HG03097 (cell line): Measurements from ENCODE around the gene SERPINH1.
"Not testable (repeated sequence)": the region's sequence is repeated elsewhere in the genome, so short reads cannot be mapped to it uniquely, and the experiment has no call there.

Source experiments
- ATAC-seq: cut with Tn5 transposase; IDR thresholded peaks from one replicate; pipeline ENCODE4 v1.9.1; 2021; ENCODE audit not compliant: unreplicated experiment, low FRiP score

Gene SERPINH1

DNA sequence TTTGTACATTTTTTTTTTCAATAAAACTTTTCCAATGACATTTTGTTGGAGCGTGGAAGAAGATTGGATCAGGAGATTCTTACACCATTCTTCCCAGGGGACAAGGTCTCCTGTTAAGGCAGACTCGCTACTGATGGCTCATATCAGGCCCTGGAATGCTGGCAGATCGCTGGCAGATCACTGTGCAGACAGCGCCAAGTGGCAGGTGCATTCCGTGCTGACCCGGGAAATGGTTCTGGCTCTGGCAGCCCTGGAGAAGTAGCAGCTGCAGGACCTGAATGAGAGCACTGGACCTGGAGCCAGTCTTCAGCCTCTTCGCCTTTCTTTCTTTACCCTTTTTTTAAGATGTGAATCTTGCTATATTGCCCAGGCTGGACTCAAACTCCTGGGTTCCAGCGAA lies 10.7 kb downstream of the SERPINH1 start:
- ATAC-seq = no peak

DNA sequence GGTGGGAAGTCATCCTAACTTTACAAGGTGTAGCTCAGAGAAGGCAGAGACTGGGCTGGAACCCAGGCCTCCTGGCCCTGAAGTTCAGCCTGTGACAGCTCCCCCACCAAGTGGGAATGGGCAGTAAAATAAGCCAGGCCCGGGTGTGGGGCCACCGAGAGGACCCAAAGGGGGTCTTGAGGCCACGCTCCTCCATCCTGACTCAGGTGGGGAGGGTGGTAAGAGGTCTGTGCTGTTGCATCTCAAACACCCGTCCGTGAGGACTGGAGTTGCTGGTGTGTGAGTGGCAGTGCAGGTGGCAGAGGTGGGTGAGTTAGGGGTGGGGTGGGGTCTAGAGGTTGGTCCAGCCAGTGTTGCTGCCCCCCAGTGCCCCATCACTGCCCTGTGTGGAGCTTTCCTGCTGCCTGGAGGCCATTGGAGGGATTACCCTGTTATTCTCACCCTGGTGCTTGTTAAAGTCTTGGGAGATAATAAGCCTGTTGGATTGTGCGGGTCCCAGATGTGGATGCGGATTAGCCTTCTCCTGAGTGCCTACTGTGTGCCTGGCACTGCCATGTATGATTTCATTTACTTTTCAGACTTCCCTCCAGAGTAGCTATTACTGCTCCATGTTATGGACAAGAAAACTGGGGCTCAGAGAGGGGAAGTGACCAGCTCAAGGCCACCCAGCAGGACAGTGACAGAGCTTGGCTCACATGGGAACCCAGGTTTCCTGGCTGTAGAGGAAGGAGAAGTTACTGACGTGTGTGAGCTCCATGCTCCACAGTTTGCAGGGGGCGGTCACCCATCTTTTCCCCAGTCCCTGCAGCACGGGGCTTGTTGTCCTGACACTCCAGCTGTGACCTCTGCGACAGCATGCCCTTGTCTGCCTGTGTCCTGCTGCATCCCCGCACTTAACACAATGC lies 12.9 kb downstream of the SERPINH1 start:
- no peak for ATAC-seq

DNA sequence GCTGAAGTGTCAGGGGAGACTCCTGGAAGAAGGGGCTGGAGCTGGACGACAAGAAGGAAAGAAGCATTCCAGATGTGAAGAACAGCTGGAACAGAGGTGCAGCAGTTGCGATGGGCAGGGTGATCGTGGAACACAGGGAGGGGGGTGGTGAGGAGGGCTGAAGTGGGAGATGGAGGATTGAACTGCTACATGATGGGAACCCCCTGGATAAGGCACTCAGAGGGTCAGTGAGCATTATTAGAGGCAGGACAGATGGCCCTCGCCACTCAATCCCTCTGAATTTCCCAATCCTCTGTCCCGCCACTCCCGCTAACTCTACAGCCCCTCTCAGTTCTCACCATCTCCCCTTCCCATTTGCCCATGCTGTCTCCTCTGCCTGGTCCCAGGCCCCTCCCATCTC lies 14.0 kb downstream of the SERPINH1 start:
- no peak for ATAC-seq

DNA sequence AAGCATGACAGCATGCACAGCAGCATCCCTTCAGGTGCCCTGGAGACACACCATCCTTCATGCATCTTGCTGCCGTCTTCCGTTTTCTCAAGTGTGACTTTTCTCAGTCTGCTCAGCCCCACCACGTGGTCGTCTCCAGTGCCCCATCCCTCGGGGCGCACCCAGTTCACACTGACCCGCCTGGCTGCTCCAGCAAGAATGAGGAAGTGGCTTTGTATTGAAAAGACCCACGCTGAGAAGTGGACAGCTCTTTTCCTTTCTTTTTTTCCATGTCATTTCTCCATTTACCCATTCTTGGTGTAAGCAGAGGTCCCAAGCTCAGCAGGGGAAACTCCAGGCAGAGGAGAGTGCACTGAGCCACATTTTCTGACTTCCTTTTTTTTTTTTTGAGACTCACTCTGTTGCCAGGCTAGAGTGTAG lies 14.5 kb downstream of the SERPINH1 start:
- ATAC-seq = no peak

DNA sequence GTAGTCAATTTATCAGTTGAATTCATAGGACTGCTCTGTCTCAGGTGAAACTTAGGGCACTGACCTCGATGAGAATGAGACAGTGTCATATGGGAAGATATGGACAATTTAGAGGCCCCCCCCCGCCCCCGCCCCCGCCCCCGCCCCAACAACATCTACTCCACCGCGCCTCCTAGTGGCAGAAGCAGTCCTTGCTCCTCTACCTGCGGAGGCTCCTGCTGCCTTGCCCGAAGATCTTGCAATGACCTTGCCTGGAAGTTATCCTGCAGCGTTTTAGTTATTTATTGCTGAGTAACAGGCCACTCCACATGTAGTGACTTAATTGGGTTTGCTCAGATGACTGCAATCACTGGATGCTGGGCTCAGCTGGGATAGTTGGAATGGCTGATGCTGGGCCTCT lies 15.2 kb downstream of the SERPINH1 start:
- ATAC-seq = no peak

DNA sequence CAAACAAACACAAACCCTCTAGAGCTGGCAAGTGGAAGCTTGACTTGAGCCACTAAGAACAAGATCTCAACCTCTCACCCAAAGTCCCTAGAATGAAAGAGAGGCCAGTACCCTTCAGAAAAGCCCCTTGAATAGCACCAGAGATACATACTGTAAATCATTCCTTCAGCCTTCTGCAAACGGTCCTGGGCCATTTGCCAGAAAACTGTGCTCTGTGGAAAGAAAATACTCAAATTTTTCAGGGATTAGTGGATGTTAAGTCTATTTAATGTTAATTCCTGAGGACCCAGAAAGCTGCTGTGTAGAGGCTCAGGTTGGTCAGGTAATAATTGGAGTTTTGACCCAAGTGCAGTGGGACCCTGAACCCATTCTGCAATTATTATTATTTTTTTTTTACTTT lies 16.9 kb downstream of the SERPINH1 start:
- ATAC-seq = no peak

DNA sequence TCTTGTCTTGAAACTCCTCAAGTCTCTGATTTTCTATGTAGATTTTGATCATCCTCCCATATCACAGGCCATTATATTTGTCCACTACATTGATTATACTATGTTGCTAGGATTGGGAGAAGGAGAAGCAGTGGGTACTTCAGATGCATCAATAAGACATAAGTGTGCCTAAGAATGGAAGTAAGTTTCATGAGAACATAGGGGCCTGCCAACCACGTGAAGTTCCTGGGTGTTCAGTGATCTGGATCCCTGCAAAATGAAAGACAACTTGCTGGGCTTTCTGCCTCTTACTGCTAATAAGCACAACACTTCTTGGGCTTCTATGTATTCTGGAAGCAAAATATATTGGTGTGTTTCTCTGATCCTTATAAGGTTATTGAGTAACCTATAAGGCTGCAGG lies 17.8 kb downstream of the SERPINH1 start:
- ATAC-seq = no peak

DNA sequence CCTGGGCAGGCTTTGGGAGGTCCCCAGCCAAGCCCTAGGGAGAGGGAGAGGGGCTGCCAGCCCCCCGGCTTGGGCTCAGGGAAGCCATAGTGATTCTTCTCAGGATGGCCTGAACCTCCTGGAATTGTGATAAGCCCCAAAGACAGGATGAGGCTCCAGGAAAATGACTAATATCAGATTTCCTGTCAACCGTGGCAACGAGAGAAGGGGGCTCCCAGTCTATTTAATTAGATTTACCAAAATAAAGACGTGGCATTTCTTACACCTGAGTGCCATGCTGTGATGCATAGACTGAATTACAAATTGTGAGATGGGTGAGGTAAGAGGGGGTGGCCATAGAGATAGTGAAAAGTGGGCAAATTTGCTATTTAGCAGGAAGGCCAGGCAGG lies 20.4 kb downstream of the SERPINH1 start:
- no peak for ATAC-seq

DNA sequence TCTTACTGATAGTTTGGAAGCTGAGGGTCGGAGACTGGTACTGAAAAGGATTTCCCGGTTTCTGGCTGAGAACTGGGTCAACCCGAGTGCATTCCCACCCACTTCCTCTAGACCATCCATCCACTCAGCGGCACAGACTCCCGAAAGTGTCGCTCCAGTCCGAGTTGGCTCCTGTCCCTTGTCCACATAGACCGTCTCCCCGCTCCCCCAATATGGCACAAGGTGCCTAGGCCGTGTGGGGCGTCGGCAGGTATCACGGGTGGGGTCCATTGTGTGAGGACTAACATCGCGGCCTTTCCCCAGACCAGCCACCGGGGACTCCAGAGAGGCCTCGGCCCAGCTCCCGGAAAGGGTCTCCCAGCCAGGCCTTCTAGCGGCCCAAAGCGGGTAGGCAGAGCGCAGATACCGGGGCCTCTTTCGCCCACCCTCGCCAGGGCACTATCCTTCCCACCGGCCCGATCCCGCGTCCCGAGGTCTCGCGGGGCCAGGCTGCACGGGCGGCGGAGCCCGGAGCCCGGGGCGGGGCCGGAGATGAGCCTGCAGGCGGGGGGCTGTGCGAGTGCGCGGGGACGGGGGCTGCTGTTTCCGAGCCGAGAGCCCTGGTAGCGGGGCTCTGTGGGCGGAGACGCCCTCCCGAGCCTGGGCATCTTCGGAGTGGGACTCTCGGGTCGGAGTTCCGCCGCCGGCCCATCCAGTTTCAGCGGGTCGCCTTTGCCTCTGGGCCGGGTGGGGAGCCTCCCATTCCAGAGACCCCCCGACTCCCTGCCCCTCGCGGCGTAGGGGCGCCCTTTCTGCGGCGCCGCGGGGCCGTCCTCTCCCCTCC lies 21.1 kb downstream of the SERPINH1 start:
- no peak for ATAC-seq

DNA sequence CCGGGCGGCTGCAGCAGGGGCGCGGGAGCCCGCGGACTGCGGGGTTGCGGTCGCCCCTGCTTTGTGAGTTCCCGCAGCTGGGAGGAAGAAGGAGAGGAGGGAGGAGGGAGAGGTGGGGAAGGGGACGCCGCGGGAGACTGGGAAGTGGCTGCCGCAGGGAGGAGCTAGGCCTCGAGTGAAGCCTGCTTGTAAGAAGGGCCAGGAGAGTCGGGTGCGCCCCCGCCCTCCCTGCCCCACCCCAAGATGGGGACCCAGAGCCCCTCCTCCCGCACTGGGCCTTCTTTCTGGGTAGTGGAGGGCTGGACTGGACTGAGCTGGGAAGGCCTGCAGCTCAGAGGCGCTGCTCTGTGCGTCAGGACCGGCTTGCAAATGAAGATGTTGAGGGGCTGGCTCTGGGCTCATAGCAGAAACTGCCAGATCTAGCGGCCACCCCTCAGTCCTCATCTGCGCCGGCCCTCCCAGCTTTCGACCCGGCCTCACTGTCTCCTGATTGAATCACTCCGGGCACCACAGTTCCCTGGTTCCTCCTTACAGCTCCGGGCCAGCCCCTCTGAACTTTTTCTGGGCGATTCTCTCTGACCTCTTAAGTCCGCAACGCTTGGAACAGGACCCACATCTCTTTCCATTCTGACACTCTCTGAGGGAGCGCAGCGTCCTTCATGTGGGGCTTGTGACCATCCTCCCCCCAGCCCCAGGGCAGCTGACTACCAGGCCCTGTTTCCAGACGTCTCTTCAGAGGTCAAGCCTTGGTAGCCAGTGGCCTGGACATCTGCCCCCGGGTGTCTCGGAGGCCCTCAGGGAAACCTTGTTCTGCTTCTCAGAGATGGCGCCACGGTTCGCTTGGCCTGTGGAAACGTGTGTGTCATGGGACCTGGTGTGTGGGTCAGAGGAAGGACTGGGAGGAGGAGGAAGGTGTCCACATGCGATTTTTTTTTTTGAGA lies 21.9 kb downstream of the SERPINH1 start:
- no peak for ATAC-seq

DNA sequence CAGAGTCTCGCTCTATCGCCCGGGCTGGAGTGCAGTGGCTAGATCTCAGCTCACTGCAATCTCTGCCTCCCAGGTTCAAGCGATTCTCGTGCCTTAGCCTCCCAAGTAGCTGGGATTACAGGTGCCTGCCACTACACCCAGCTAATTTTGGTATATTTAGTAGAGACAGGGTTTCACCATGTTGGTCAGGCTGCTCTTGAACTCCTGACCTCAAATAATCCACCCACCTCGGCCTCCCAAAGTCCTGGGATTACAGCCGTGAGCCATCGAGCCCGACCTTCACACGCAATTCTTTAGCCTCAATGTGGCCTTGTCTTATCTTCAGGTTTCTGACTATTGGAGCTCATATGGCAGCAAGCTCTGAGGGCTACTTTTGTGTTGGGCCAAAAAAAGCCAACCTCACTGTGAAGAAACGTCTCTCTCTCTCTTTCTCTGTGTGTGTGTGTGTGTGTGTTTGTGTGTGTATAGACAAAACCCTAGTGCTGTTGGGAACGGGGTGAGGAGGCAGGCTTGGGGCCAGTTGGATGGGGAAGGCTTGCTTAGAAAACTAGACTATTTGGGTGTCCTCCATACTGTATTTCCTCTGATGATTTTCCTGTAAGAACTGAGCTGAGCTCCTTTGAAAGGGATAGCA lies 22.7 kb downstream of the SERPINH1 start:
- ATAC-seq = not testable (repeated sequence)

DNA sequence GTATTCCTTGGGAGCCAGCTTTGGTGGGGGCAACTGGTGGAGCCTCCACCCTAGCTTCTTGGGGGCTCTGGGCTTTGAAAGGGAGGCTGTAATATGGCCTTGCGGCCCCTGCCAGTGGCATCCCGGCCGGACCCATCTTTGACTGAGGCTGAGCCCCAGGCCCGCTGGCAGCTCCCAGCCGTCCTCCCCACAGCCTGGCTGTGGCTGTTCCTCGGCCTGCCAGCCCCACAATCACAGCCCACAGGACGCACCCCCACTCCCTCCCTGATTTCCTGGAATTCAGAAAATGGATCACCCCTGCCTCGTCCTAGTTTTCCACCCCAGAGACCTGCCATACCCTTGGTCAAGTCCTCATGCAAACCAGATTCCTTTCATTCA lies 23.2 kb downstream of the SERPINH1 start:
- no peak for ATAC-seq

DNA sequence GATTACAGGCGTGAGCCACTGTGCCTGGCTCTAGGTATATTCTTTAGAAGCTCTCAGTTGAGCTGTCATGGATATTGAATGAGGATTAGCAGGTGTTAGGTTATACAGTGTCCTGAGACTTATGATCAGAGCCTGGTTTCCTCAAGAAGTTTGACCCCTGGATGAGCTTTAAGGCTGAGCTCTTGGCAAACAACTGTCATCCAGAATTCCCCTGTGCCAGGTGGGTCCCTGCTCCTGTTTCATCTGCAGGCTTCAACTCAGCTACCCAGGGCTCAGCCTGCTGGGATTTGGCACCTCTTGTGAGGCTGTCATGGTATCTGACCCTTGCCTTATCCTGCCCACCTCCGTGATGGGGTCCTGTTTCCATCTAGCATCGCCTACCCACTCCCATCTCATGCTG lies 24.3 kb downstream of the SERPINH1 start:
- no peak for ATAC-seq

DNA sequence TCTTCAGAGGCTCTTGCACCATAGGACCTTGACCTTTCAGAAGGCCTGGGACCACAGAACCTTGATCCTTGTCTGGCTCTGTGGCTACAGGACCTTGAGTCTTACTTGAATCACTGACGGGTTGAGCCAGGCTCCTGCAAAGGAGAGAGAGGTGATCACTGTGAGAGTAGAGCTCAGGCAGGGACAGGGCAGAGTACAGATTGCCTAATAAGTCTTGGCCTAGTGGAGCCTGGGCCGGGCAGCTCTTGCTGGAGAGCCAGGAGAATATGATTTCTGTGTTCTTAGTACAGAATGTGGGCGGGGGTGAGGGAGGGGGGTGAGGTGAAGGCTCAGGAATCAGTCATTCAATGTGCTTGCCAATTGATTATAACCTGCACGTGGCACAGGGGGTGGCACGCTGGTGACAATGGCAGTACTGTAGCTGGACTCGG lies 26.0 kb downstream of the SERPINH1 start:
- ATAC-seq = no peak

DNA sequence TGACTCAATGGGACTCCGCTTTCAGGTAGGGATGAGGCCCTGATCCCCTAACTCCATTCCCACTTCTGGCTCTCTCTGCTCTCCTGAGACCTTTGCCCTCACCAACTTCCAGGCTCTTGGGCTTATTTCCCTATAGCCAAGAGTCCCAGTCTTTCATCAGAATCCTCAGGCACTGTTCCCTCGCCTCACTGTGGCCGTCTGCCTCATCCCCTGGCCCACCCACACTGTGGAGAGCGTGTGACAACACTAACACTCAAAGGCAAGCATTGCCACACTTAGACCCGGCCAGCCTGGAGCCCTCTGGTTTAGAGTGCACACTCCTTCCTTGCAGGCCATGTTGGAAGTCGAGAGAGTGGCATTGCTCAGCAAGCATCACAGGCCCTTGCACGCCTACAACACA lies 27.0 kb downstream of the SERPINH1 start:
- no peak for ATAC-seq

DNA sequence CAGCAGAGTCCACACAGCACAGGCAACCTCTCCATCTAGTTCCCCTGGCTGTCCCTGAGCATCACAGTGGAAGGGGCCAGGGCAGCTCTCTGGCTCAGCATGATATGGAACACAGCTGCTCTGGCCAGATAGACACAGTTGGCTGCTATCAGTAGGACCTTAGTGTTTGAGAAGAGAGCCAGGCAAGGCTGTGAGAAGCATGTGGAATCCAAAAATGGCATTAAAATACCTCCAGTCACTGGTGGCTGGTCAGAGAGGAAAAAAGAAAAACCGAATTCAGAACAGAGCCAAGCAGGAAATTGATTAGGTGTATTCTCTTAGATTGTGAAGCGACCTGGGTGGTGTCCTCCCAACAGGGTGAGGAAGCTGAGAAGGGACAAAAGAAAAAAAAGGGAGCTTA lies 27.9 kb downstream of the SERPINH1 start:
- no peak for ATAC-seq

DNA sequence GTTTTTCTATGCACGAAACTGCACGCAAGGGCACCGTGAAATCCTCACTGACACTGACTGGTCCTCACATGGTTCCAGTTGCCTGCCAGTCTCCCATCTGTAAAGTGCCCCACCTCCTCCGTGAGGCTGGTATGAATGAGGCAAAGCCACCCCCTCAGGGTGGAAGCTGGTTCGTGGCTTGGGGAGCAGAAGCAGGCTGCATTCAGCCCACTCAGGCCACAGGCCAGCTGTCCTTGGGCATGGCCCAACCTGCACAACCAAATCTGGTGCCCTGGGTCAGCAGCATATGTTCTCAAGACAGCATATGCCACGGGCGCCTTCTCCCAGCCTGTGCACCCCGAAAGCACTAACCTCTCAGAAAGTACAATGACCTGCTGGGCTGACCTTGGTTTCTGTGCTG lies 29.3 kb downstream of the SERPINH1 start:
- no peak for ATAC-seq

DNA sequence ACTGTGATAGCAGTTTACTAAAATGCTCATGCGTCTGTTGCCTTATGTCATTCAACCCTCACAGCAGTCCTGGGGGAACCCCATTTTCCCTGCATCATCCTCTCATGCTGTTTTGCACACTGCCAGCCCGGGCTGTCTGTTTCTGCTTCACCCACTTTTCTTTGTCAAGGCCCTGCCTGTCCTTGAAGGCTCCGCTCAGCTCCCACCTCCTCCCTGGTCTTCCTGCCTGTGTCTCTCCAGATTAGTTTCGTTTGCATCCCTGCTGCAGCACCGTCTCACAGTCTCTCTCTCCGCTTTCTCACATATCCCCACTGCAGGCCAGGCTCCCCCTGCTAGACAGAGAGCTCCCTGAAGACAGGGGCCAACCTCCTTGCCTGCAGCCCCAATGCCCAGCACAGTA lies 29.9 kb downstream of the SERPINH1 start:
- no peak for ATAC-seq

DNA sequence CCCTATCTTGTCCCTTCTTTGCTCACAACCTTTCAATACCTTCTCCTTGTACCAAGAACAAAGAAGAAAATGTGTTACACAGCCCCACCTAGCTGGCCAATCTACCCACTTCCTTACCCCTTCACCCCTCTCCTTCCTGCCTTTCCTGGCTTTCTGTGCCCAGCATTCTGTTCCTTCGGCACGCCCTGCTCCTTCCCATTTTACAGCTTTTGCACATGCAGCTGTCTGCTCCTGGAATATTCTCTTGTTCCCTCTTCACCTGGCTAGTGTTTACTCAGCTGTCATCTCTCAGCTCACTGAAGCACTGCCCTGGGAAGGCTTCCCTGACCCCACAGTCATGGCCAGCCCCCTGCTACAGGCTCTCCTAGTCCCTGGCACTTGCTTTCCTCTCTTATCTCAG lies 30.7 kb downstream of the SERPINH1 start:
- no peak for ATAC-seq

DNA sequence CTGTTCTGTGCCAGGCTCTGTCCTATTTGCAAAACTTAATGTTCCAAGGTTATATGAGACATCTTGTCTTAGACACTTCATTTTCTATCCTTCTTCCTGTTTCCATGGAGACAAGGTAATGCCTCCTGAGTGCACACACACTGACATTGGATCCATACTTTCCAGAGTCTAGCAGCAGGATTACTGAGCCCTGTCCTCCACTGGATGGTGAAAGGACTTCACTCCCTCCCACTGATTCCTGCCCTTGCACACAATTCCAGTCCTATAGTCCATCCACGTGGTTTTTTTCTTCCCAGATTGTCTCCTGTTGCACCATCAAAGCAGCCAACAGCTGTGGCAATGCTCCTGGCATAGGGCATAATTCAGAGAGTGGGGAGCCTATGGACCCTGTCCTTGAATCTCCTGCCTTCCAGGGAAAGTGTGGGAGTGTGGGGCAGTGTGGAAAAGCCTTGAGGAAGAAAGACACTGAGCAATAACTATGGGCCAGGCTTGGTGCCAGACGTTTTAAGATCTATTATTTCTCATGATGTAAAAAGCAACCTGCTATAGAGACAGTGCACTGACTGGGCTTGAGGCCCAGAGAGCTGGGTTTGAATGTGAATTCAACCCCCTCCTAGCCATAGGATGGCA lies 31.3 kb downstream of the SERPINH1 start:
- no peak for ATAC-seq
